Keratinocyte (primary cell): Measurements from ENCODE around the gene PEAK3. TPM values are rescaled to one million over a fixed set of nuclear protein-coding genes. Genes with fewer than 3 reads are reported as not detected.

Experiments used
- DNase-seq: peaks from one replicate; pipeline ENCODE4 v3.0.0-alpha.2; 2011; ENCODE audit warnings: low read depth, missing footprints, low spot score
- FAIRE-seq: peaks from 2 replicates; lab custom pipeline; 2011; peaks lifted over from hg19 to GRCh38; lab: Jason Lieb, UNC
- H2AFZ ChIP-seq: 2 replicates; pipeline ENCODE4 v1.6.0; 2012; ENCODE audit warnings: low read length, control low read depth, inconsistent platforms; ENCODE audit not compliant: control insufficient read depth
- H3K27ac ChIP-seq: 2 replicates; pipeline ENCODE4 v1.5.1; 2011; ENCODE audit warnings: low read length; ENCODE audit not compliant: control insufficient read depth, insufficient read depth
- H3K27me3 ChIP-seq: 3 replicates; pipeline ENCODE4 v1.6.0; 2011; ENCODE audit warnings: low read length; ENCODE audit not compliant: control insufficient read depth, insufficient read depth; ENCODE audit errors: extremely low read depth
- H3K36me3 ChIP-seq, 2 experiments: 2 replicates in 1 of 2; 3 replicates in 1 of 2; pipeline ENCODE4 v1.5.1; 2011; ENCODE audit warnings: low read length in 2 of 2, mild to moderate bottlenecking in 1 of 2; ENCODE audit not compliant: control insufficient read depth in 2 of 2, insufficient read depth in 2 of 2; ENCODE audit errors: extremely low read depth in 1 of 2
- H3K4me1 ChIP-seq: 3 replicates; pipeline ENCODE4 v1.5.1; 2011; ENCODE audit warnings: low read length; ENCODE audit not compliant: control insufficient read depth, insufficient read depth; ENCODE audit errors: extremely low read depth
- H3K4me2 ChIP-seq: 3 replicates; pipeline ENCODE4 v1.6.0; 2011; ENCODE audit warnings: low read depth, low read length; ENCODE audit not compliant: control insufficient read depth, insufficient read depth; ENCODE audit errors: extremely low read depth
- H3K4me3 ChIP-seq, 3 experiments: fragments of 200-600 bp in 1 of 3; sonication (generic) in 1 of 3; 2 replicates in 2 of 3; 3 replicates in 1 of 3; pipeline ENCODE4 v1.5.1; 2011 to 2016; ENCODE audit warnings: low read length in 3 of 3, mild to moderate bottlenecking in 3 of 3, control low read depth in 2 of 3, inconsistent platforms in 1 of 3, low read depth in 1 of 3, mixed read lengths in 1 of 3, mixed run types in 1 of 3, moderate library complexity in 1 of 3; ENCODE audit not compliant: control insufficient read depth in 2 of 3, insufficient read depth in 2 of 3; ENCODE audit errors: extremely low read depth in 1 of 3
- H3K79me2 ChIP-seq: 2 replicates; pipeline ENCODE4 v1.6.0; 2012; ENCODE audit warnings: low read length; ENCODE audit not compliant: control insufficient read depth, insufficient read depth
- H3K9ac ChIP-seq: 3 replicates; pipeline ENCODE4 v1.6.0; 2011; ENCODE audit warnings: low read length; ENCODE audit not compliant: control insufficient read depth, insufficient read depth; ENCODE audit errors: extremely low read depth
- H3K9me1 ChIP-seq: 3 replicates; pipeline ENCODE4 v1.6.0; 2011; ENCODE audit warnings: low read length; ENCODE audit not compliant: control insufficient read depth, insufficient read depth; ENCODE audit errors: extremely low read depth
- H3K9me3 ChIP-seq: 2 replicates; pipeline ENCODE4 v1.5.1; 2012; ENCODE audit warnings: low read depth, low read length; ENCODE audit not compliant: control insufficient read depth
- H4K20me1 ChIP-seq: 3 replicates; pipeline ENCODE4 v1.6.0; 2011; ENCODE audit warnings: low read length; ENCODE audit not compliant: control insufficient read depth, insufficient read depth; ENCODE audit errors: extremely low read depth
- EZH2 ChIP-seq: IDR thresholded peaks from one replicate; pipeline ENCODE4 v1.6.1; 2012; ENCODE audit warnings: inconsistent platforms, mild to moderate bottlenecking, low read length, moderate library complexity
- dilution Hi-C: fragments of 300-500 bp; cut with MboI; formaldehyde crosslinking; loops from one replicate; pipeline ENCODE4 v1.7.0; 2020; ENCODE audit warnings: low sequenced_read_pairs; ENCODE audit not compliant: extremely low pct_ligation_motif_present
- polyA plus RNA-seq, 5 experiments: library from polyadenylated mRNA; depleted of rRNA in 3 of 5; stranded (reverse) in 3 of 5; stranded (forward) in 1 of 5; unstranded in 1 of 5; fragments of >200 nt; gene quantifications; 1 replicate in 1 of 5; 2 replicates in 3 of 5; 3 replicates in 1 of 5; pipeline versions ENCODE4 v1.2.1 to v1.2.3, GENCODE V29; 2011 to 2012; ENCODE audit warnings: missing spikeins in 2 of 5, low read depth in 1 of 5, low replicate concordance in 1 of 5
- TF ChIP-seq, protein P1 (sequence below), 3 experiments: IDR thresholded peaks in 1 of 3; conservative IDR thresholded peaks in 1 of 3; optimal IDR thresholded peaks in 1 of 3; 2 replicates in 2 of 3; 3 replicates in 1 of 3; pipeline versions ENCODE3 to v1.5.1; 2011; ENCODE audit warnings: low read length in 3 of 3, mild to moderate bottlenecking in 3 of 3, moderate library complexity in 2 of 3, control low read depth in 1 of 3, inconsistent platforms in 1 of 3; ENCODE audit not compliant: insufficient read depth in 2 of 3; ENCODE audit errors: extremely low read depth in 1 of 3

Gene PEAK3
- polyA plus RNA-seq, 1 donor (not counting 4 experiments of a cell fraction or from before 2014, with no cell fraction given) = not detected

DNA sequence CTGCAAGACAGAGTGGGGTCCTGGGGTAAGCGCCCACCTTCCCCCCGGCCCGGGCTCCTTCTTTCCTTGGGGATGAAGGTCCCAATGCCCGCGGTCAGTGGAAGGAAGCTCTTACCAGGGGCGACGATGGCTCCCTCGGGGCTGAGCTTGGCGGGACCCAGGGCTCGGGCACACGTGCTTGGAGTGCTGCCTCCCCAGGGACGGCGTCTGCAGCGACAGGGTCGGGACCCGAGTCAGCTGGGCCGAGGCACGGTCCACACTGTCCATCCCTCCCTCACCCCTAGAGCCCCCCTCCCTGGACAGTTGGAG, 29.2 kb downstream of the PEAK3 start:
- dilution Hi-C loops = no loop called here
- H3K27me3 ChIP-seq = peaks cover 49% of the 10 kb centered on the region

DNA sequence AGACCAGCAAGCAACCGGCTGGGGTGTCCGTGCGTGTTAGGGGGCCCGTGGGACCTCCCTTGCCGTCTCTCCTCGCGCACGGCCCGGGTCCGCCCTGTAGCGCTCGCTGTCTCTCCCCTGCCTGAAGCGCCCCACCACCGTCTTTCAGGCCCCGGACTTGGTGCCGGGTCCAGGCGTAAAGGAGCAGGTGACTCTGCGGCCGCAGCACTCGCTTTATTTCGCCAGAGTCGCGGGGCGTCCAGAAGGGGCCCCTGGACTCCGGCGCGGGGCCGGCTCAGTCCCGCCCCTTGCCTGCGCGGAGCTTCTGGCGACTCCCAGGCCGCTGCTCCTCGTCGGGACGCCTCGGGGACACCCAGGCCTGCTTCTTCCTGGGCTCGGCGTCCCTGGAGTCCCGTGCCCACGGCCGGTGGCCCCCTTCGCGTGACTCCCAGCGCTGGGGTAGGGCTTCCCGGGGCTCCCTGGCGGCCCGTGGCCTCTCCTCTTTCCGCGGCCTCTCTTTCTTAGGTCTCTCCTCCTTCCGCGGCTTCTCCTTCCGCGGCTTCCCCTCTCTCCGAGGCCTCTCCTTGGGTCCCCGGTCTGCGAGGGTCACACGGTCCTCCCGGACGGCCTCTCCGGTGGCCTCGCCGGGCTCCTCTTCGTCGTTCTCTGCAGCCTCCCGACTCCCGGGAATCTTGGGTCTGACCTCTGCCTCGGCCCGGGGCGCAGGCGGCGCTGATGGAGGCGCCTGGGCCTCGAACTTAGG, 29.7 kb downstream of the PEAK3 start:
- H3K27me3 ChIP-seq = peaks cover 49% of the 10 kb centered on the region
- no peaks in the 10 kb centered on the region for H3K4me1 ChIP-seq
- H3K36me3 ChIP-seq = peaks cover 0 to 3% of the 10 kb centered on the region in 2 experiments
- no peak for DNase-seq
- FAIRE-seq = no peak
- no peaks in the 10 kb centered on the region for H3K79me2 ChIP-seq
- TF ChIP-seq, protein P1, sequence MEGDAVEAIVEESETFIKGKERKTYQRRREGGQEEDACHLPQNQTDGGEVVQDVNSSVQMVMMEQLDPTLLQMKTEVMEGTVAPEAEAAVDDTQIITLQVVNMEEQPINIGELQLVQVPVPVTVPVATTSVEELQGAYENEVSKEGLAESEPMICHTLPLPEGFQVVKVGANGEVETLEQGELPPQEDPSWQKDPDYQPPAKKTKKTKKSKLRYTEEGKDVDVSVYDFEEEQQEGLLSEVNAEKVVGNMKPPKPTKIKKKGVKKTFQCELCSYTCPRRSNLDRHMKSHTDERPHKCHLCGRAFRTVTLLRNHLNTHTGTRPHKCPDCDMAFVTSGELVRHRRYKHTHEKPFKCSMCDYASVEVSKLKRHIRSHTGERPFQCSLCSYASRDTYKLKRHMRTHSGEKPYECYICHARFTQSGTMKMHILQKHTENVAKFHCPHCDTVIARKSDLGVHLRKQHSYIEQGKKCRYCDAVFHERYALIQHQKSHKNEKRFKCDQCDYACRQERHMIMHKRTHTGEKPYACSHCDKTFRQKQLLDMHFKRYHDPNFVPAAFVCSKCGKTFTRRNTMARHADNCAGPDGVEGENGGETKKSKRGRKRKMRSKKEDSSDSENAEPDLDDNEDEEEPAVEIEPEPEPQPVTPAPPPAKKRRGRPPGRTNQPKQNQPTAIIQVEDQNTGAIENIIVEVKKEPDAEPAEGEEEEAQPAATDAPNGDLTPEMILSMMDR (optimal IDR thresholded peaks at IDR 0.05 in 1 of 3, IDR thresholded peaks at IDR 0.05 in 1 of 3, conservative IDR thresholded peaks at IDR 0.05 in 1 of 3; ENCODE audit: extremely low read depth in 1 of 3, insufficient read depth in 2 of 3, low read length in 3 of 3) = no peak
- TF ChIP-seq EZH2 = peak; percentile 78
- peaks cover 8% of the 10 kb centered on the region for H4K20me1 ChIP-seq
- dilution Hi-C loops = no loop called here
- no peak overlapping the region for H3K9ac ChIP-seq
- H3K4me2 ChIP-seq = no peak overlapping the region
- no peak overlapping the region for H3K4me3 ChIP-seq
- no peaks in the 10 kb centered on the region for H3K9me1 ChIP-seq
- no peak overlapping the region for H3K27ac ChIP-seq
- H2AFZ ChIP-seq = no peak overlapping the region
- H3K9me3 ChIP-seq = no peaks in the 10 kb centered on the region

More for the DNA sequence above, 29.2 kb downstream of the PEAK3 start:
- FAIRE-seq = no peak
- Histone ChIP-seq H3K9me1 (no peaks in the 10 kb centered on the region), H3K9ac (no peak overlapping the region), H3K4me3 (no peak overlapping the region), H3K4me1 (no peaks in the 10 kb centered on the region), H3K36me3 (no peaks in the 10 kb centered on the region), H3K9me3 (no peaks in the 10 kb centered on the region), H2AFZ (no peak overlapping the region), H3K4me2 (no peak overlapping the region), H3K79me2 (no peaks in the 10 kb centered on the region), H3K27ac (no peak overlapping the region), H4K20me1 (peaks cover 7% of the 10 kb centered on the region)
- DNase-seq = no peak
- TF ChIP-seq, protein P1 (optimal IDR thresholded peaks at IDR 0.05 in 1 of 3, IDR thresholded peaks at IDR 0.05 in 1 of 3, conservative IDR thresholded peaks at IDR 0.05 in 1 of 3; ENCODE audit: extremely low read depth in 1 of 3, insufficient read depth in 2 of 3, low read length in 3 of 3) = no peak
- no peak for TF ChIP-seq EZH2
